Measurements from ENCODE around the gene APOLD1. TPM values are rescaled to one million over a fixed set of nuclear protein-coding genes. Genes with fewer than 3 reads are reported as not detected.
A peak's percentile ranks its signal among the peaks of the same experiment; 100 is the strongest.

APOLD1 gene
- total RNA-seq, 2 donors from 2014 or later = 5.2 to 6.5 TPM

DNA sequence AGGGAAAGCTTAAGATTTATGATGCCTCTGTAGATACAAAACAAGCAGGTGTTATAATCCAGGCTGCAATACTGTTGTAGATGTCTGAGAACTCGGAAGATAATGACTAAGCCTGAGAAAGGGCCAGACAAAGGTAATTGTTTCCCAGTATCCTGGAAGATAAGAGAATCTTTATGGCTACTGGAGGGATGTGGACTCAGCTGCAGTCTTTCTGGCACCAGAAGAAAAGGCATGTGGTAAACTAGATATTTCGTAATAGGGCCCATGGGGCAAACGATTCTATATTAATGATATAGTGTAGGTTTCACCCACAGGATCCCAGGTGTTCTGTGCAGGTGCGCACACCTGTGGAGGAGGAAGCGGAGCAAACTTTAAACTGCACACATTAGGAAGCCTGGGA lies 9.2 kb upstream of the APOLD1 start:
- DNase-seq (ENCODE audit: low spot score in 2 of 2) = no peak
- no peak for ATAC-seq
- Mint-ChIP-seq H3K9me3 (peaks cover 4 to 6% of the 10 kb centered on the region in 2 donors), H3K27ac (no peak overlapping the region), H3K36me3 (no peaks in the 10 kb centered on the region)

DNA sequence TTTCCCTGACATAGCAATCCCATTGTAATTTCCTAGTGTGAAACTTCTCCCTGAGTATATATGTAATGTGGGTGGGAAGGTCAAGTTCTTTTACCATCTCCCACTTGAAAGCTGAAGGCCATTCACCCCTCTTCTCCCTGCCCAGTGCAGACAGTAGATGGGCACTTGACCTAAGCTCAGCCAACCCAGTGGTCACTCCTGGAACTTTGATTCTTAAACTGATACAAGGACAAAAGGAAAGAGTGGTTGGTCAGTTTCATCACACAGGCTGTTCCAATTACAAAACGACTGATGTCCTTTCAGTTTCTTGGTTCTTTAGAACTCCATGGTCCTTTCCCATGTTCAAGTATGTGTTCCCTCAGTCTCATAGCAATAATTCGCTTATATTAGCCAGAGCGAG lies 8.4 kb upstream of the APOLD1 start:
- no peak for DNase-seq (ENCODE audit: low spot score in 2 of 2)
- Mint-ChIP-seq H3K27ac (no peak overlapping the region), H3K36me3 (no peaks in the 10 kb centered on the region), H3K9me3 (peaks cover 4 to 6% of the 10 kb centered on the region in 2 donors)
- ATAC-seq = no peak

DNA sequence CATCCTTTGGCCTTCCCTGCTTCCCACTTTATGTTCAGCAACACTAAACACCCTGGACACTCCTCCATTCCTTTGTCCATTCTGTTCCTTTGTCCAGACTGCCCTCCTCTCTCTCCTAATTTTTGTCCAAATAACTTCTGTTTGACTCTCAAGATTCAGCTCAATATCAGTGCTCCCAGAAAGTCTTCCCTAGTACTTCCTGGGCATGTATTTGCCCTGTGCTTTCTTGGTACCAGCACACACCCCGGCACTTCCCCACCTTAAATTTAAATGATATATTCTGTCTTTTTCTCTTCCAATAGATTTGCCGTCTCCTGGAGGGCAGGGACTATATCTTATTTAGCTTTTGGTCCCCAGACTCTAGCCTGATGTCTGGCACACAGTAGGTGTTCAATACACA lies 6.5 kb upstream of the APOLD1 start:
- DNase-seq (ENCODE audit: low spot score in 2 of 2) (no peak), ATAC-seq (no peak)
- Mint-ChIP-seq H3K9me3 (no peaks in the 10 kb centered on the region), H3K36me3 (no peaks in the 10 kb centered on the region), H3K27ac (peak overlapping the region in 1 of 2 donors; percentile 38)

DNA sequence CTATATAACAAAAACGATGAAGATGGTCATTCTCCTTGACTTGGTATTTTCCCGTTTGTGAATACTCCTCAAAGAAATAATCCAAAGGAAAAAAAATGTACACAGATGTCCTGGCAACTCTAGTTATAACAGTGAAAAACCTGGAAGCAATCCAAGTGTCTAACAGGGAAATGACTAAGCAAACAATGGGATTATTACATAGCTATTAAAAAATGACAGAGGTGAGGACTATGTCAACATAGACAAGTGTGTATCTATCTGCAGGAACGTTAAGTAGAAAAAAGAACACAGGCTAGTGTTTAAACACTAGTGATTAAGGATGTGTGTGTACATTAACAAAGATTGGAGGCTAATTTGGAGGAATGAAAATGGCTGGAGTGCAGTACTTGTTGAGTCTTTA lies 5.9 kb upstream of the APOLD1 start:
- no peaks in the 10 kb centered on the region for H3K9me3 Mint-ChIP-seq
- no peaks in the 10 kb centered on the region for H3K36me3 Mint-ChIP-seq
- no peak overlapping the region for H3K27ac Mint-ChIP-seq

DNA sequence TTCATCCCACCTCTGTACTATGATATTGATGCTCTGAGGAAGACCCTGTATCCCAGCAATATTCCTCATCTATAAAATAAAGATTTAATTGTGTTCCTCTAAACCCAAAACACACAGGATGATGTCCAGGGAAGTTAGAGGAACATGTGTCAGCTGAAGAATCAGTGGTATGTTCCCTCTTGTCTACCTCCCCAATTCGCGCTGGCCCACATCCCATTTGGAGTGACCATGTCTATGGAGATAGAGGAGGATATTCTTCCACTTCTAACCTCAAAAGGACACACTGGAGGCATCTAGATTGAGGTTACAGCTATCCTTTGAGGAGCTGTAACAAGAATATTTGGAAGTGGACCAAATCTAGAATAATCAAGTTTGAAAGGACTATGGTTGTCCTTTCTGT lies 1.3 kb upstream of the APOLD1 start:
- no peak overlapping the region for H3K27ac Mint-ChIP-seq
- DNase-seq (ENCODE audit: low spot score in 2 of 2) = no peak
- peaks cover 7 to 13% of the 10 kb centered on the region in 2 donors for H3K36me3 Mint-ChIP-seq
- no peaks in the 10 kb centered on the region for H3K9me3 Mint-ChIP-seq
- no peak for ATAC-seq

More for the DNA sequence above, 5.9 kb upstream of the APOLD1 start:
- ATAC-seq (no peak), DNase-seq (ENCODE audit: low spot score in 2 of 2) (no peak)

DNA sequence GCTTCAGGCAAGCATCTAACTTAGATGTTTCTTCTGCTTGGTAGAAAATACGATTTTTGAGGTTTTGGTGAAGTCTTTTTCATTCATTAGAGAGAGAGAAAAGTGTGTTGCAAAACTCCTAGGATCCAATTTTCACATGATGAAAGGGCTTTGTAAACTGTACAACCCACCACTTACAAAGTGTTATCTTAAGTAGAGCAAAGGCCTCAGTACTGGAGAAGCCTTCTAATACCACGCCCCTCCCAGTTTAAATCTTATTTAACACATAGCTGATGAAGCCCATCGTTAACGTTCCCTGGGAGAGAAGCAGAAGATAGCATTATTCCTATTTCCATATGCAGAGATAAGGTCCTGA lies 869 bp downstream of the APOLD1 start:
- DNase-seq (ENCODE audit: low spot score in 2 of 2) (no peak), ATAC-seq (peak; percentile 2 to 6)
- Mint-ChIP-seq H3K36me3 (peaks cover 7 to 13% of the 10 kb centered on the region in 2 donors), H3K9me3 (no peaks in the 10 kb centered on the region), H3K27ac (peak overlapping the region; percentile 36 to 95)

DNA sequence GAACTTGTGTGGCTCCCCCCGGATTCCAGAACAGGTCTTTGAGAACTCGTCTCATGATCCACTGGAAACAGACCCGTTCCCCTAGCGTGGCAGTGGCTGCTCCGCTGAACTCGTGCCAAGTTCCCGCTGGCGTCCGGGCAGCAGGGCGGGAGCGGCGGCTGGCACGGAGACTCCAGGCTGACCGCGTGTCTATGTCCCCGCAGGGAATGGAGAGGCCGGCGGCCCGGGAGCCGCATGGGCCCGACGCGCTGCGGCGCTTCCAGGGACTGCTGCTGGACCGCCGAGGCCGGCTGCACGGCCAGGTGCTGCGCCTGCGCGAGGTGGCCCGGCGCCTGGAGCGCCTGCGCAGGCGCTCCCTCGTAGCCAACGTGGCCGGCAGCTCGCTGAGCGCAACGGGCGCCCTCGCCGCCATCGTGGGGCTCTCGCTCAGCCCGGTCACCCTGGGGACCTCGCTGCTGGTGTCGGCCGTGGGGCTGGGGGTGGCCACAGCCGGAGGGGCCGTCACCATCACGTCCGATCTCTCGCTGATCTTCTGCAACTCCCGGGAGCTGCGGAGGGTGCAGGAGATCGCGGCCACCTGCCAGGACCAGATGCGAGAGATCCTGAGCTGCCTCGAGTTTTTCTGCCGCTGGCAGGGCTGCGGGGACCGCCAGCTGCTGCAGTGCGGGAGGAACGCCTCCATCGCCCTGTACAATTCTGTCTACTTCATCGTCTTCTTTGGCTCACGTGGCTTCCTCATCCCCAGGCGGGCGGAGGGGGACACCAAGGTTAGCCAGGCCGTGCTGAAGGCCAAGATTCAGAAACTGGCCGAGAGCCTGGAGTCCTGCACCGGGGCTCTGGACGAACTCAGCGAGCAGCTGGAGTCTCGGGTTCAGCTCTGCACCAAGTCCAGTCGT lies 1.5 kb downstream of the APOLD1 start:
- H3K9me3 Mint-ChIP-seq = no peaks in the 10 kb centered on the region
- DNase-seq (ENCODE audit: low spot score in 2 of 2) (peak; percentile 71 to 85), ATAC-seq (peak; percentile 89 to 92)
- peak overlapping the region; percentile 93 to 95 for H3K27ac Mint-ChIP-seq
- peaks cover 7 to 13% of the 10 kb centered on the region in 2 donors for H3K36me3 Mint-ChIP-seq

DNA sequence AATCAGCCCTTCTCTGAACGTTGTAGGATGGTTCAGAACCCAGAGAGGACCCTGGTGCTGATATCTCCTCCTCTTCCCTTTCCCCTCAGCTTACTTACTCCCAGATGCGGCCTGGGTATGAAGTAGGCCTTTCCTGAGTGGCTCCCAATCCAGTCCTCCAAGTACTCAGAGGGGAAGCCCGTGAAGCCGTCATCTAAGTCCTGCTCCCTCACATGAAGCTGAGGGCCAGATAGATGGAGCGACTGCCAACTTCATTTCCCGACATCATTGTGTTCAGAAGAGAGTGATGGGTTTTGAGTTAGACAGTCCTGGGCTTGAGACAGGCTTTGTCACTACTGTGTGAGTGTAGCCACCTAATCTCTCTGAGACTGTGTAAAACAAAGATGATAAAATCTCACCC lies 2.7 kb downstream of the APOLD1 start:
- H3K27ac Mint-ChIP-seq = peak overlapping the region; percentile 66 to 95
- ATAC-seq = peak; percentile 5 to 46
- peaks cover 7 to 13% of the 10 kb centered on the region in 2 donors for H3K36me3 Mint-ChIP-seq
- no peak for DNase-seq (ENCODE audit: low spot score in 2 of 2)
- H3K9me3 Mint-ChIP-seq = no peaks in the 10 kb centered on the region

DNA sequence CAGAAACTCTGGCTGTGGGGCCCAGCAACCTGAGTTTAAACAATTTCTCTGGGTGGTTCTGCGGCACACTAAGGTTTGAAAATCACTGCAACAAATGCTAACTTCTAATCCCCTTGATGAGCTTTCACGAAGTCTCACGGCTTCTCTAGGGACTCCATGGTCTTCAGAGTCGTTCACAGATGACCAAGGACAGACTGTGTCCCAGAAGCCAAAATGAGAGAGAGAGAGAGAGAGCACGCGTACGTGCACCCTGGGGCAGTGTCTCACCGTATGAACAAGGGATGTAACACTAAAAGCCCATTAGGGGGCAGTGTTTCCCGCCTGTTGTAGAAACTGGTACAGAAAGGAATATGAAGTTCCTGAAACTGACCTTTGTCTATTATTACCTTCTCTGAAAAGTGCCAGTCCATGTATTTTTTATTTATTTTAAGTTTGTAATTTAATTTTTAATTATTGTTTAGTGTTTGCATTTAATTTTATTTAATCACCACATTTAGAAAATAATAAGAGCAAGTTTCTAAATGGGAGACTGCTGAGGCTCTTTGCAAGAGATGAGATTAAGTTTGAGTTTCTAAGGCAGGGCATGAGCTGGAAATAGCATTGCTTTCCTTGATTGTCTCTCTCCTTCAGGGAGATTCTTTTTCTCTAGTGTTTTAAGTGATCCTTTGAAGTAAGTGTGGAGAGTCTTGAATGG lies 3.4 kb downstream of the APOLD1 start:
- peak; percentile 67 to 74 for ATAC-seq
- Mint-ChIP-seq H3K9me3 (no peaks in the 10 kb centered on the region), H3K36me3 (peaks cover 7 to 13% of the 10 kb centered on the region in 2 donors), H3K27ac (peak overlapping the region; percentile 86 to 95)
- peak in 1 of 2 donors; percentile 55 for DNase-seq (ENCODE audit: low spot score in 2 of 2)

DNA sequence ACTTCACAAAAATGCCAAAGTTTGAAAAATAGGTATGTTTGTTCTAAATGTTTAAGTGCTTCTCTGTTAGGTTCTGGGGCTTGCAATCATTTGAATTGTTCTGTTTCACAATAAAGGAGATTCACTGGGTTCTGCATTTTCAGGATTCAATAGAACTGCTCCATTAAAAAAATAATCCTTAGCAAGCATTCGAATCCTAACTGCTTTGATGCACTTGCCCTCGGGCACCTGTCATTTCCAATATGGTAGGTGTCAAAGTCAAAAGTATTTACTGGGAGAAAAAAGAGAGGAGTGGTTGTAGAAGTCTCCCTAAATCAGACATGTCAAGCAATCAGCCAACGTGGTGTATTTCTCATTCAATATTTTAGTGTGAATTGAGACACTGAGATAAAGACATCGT lies 5.5 kb downstream of the APOLD1 start:
- peaks cover 7 to 13% of the 10 kb centered on the region in 2 donors for H3K36me3 Mint-ChIP-seq

DNA sequence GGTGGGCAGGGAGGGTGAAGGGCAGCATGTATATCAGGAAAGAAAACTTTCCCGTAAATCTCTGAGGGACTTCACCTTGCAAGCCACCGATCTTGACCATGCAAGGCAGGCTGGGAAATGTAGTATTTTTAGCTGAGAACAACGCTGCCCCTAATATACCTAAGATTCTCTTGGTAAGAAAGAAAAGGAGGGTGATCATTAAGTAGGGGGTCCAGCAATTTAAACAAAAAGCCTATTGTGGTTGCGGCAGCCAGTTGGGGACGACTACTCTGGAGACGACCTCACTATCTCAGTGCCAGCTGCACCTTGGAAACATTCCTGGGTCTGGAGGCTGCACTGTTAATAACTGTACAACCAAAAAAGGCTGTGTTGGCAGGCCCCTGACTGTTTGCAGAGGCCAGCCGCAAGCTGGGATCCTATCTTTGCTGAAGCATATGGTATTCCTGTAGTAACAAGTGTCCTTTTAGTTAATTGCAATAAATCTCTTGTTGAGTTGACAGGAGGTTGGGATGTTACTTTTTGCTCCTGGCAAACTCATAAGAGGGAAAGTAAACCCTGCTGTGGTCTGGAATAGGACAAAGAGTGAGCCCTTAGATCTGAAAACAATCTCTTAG lies 6.4 kb downstream of the APOLD1 start:
- no peak for ATAC-seq
- no peak for DNase-seq (ENCODE audit: low spot score in 2 of 2)
- H3K27ac Mint-ChIP-seq = no peak overlapping the region
- peaks cover 7 to 13% of the 10 kb centered on the region in 2 donors for H3K36me3 Mint-ChIP-seq
- no peaks in the 10 kb centered on the region for H3K9me3 Mint-ChIP-seq

More for the DNA sequence above, 5.5 kb downstream of the APOLD1 start:
- no peak for ATAC-seq
- DNase-seq (ENCODE audit: low spot score in 2 of 2) = no peak
- no peaks in the 10 kb centered on the region for H3K9me3 Mint-ChIP-seq
- no peak overlapping the region for H3K27ac Mint-ChIP-seq

DNA sequence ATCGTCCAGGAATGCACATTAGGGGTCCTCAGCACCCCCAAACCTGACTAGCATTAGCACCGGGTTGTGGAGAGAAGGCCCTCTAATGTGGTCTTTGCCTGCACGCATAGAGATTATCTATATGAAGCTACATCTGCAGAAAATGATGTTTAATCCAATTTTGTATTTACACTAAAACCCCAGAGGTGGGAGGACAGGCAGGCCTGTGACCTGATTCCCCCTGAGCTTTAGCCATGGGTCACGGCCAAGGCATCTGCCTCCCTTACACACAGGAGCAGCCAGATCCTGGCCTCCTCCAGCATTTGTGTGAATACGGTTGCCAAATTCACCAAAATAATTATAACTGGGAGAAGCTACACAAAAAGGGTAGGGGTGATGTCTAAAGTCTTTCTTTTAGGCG lies 7.0 kb downstream of the APOLD1 start:
- H3K27ac Mint-ChIP-seq = no peak overlapping the region
- H3K9me3 Mint-ChIP-seq = no peaks in the 10 kb centered on the region
- H3K36me3 Mint-ChIP-seq = peaks cover 5 to 9% of the 10 kb centered on the region in 2 donors
- DNase-seq (ENCODE audit: low spot score in 2 of 2) (no peak), ATAC-seq (no peak)

DNA sequence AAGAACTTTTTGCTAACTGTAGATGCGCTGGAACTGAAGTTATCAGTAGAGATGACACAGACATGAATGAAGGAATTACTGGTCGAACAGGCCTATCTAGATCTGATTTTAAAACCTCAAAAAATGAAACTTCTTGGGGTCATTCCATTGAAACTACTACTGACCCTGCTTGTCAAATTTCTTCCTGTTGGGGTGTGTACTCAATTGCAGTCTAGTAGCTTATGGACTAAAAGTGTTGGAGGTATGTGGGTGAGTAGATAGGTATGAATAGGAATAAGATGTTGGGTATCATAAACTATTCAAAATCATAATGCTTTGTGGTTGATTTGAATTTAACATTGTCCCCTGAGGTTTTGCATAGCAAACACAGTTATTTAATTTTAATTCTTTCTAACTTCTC lies 9.2 kb downstream of the APOLD1 start:
- ATAC-seq = no peak
- Mint-ChIP-seq H3K27ac (no peak overlapping the region), H3K9me3 (no peaks in the 10 kb centered on the region), H3K36me3 (no peaks in the 10 kb centered on the region)
- DNase-seq (ENCODE audit: low spot score in 2 of 2) = no peak

DNA sequence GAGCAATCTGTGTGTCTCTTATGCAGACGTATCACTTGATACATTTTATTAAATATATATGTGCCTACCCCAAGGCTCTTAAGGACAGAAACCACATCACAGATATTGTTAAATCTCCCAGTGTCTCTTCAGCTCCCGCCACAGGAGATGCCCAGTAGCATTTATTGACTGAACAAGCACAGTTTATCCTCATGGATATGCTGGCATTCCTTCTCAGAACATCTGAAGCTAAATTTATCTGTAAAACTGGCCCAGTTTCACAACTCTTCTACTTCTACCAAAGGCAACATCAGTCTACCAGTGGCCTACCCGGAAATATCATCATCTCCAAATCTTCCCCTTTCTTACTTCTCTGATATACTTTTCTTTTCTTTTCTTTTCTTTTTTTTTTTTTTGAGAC lies 10.7 kb downstream of the APOLD1 start:
- H3K27ac Mint-ChIP-seq = no peak overlapping the region
- ATAC-seq (no peak), DNase-seq (ENCODE audit: low spot score in 2 of 2) (no peak)
- no peaks in the 10 kb centered on the region for H3K36me3 Mint-ChIP-seq
- no peaks in the 10 kb centered on the region for H3K9me3 Mint-ChIP-seq

DNA sequence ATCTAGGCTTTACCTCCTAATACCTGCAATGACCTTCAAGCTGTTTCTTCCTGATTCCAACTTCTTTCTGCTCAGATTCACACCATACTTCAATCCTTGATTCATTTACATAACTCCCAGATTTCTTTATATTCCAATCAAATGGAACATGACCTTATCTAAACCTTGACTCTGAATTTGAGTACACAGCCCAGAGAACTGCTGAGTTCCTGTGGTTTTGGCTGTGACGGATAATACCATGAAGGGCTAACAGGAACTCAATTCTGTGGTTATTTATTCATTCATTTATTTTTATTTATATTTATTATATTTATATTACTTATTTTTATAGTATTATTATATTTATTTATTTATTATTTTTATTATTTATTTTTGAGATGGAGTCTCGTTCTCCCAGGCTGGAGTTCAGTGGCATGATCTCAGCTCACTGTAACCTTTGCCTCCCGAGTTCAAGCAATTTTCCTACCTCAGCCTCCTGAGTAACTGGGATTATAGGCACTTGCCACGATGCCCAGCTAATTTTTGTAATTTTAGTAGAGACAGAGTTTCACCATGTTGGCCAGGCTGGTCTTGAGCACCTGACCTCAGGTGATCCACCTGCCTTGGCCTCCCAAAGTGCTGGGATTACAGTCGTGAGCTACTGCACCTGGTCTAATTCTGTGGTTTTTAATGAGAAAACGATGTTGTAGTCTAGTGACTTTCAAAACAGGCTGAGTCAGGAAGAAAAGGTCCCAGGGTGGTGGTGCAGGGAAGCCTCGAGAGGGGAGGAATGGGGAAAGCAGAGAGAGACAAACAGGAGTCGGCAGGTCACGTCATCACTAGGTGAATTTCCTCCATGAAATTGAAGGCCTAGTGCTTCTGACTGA lies 11.7 kb downstream of the APOLD1 start:
- Mint-ChIP-seq H3K9me3 (peaks cover 0 to 2% of the 10 kb centered on the region in 2 donors), H3K36me3 (no peaks in the 10 kb centered on the region), H3K27ac (no peak overlapping the region)
- no peak for ATAC-seq
- DNase-seq (ENCODE audit: low spot score in 2 of 2) = no peak

DNA sequence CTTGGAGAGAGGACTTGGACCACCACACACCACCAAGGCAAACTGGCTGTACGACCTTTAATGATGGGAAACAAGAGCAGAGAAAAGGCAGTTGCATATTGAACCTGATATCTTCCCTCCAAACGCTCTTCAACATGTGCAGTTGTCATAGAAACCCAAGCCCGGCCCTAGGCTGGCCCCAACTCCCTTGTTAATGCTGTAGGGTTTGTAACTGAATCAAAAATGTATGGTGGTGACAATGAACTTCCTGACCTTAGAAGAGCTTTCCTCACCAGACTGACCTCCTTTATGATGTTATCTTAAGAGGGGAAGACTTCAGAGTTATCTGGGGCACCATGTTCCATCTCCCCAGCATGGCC lies 12.3 kb downstream of the APOLD1 start:
- Mint-ChIP-seq H3K27ac (peak overlapping the region in 1 of 2 donors; percentile 58), H3K36me3 (no peaks in the 10 kb centered on the region), H3K9me3 (peaks cover 0 to 5% of the 10 kb centered on the region in 2 donors)
- DNase-seq (ENCODE audit: low spot score in 2 of 2) = no peak
- ATAC-seq = no peak
